Nephron progenitor cell (in vitro differentiated cells): ENCODE measurements around the gene GBF1.

ENCODE experiments used
- DNase-seq: peaks from one replicate; pipeline ENCODE4 v3.0.0; 2021
- H3K27ac Mint-ChIP-seq: 2 replicates; pipeline ENCODE4 v1.8.0; 2021; ENCODE audit warnings: mild to moderate bottlenecking, moderate library complexity, mixed read lengths
- H3K27me3 Mint-ChIP-seq: 2 replicates; pipeline ENCODE4 v1.8.0; 2021; ENCODE audit warnings: mild to moderate bottlenecking, low read depth, mixed read lengths; ENCODE audit not compliant: poor library complexity
- H3K36me3 Mint-ChIP-seq: 2 replicates; pipeline ENCODE4 v1.8.0; 2021; ENCODE audit warnings: low read depth, mixed read lengths
- H3K4me1 Mint-ChIP-seq: 2 replicates; pipeline ENCODE4 v1.8.0; 2021; ENCODE audit warnings: mixed read lengths
- H3K4me3 Mint-ChIP-seq: 2 replicates; pipeline ENCODE4 v1.8.0; 2021; ENCODE audit warnings: mild to moderate bottlenecking, moderate library complexity, mixed read lengths
- H3K9me3 Mint-ChIP-seq: 2 replicates; pipeline ENCODE4 v1.8.0; 2021; ENCODE audit warnings: mild to moderate bottlenecking, moderate library complexity, mixed read lengths
- CTCF ChIP-seq: fragments of 200-600 bp; sonication (generic); IDR thresholded peaks from 2 replicates; pipeline ENCODE4 v1.5.0; 2021; ENCODE audit warnings: antibody characterized with exemption

The GBF1 gene

DNA sequence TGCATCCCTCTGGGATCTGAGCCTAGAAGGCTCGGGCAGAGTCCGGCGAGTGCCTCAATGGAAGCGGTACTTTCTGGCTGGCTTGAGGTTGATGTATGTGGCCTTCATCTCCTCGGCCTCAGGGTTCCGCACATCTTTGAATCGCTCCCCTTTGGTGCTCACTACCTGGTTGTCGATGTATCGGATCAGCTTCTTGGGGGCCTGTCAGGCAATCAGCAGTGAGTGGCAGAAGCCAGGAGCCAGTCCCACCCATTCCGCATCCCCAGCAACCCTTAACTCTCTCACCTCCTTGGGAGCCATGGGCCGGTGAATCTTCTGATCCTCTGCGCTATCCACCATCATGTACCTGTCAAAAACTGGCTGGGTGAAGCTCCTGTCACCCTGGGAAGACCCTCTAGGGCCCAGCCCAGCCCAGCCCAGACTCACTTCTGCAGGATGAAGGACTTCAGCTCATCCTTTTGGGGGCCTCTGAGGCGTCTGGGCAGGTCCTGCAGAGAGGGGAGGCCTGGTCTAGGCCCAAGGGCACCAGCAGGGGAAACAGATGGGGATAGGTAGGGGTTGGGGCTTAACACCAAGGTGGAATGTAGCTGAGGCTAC lies 178.1 kb downstream of the GBF1 start:
- no peak for DNase-seq
- Mint-ChIP-seq H3K4me1 (peaks cover 28% of the 10 kb centered on the region), H3K36me3 (no peaks in the 10 kb centered on the region), H3K4me3 (no peak overlapping the region), H3K9me3 (no peaks in the 10 kb centered on the region), H3K27ac (no peak overlapping the region), H3K27me3 (peaks cover 23% of the 10 kb centered on the region)
- no peak for TF ChIP-seq CTCF

GRCh38 chr10:102424145-102424544 lies 178.8 kb downstream of the GBF1 start:
- H3K27me3 Mint-ChIP-seq: peaks cover 16% of the 10 kb centered on the region
- H3K27ac Mint-ChIP-seq: no peak overlapping the region
- TF ChIP-seq CTCF: no peak
- peaks cover 25% of the 10 kb centered on the region for H3K4me1 Mint-ChIP-seq
- H3K4me3 Mint-ChIP-seq: no peak overlapping the region
- no peaks in the 10 kb centered on the region for H3K36me3 Mint-ChIP-seq
- DNase-seq: no peak
- H3K9me3 Mint-ChIP-seq: no peaks in the 10 kb centered on the region

GRCh38 chr10:102424916-102425315 lies 179.6 kb downstream of the GBF1 start:
- no peak for TF ChIP-seq CTCF
- no peak for DNase-seq
- Mint-ChIP-seq H3K9me3 (no peaks in the 10 kb centered on the region), H3K4me3 (no peak overlapping the region), H3K27ac (no peak overlapping the region), H3K36me3 (no peaks in the 10 kb centered on the region), H3K4me1 (peaks cover 19% of the 10 kb centered on the region), H3K27me3 (peaks cover 8% of the 10 kb centered on the region)

DNA sequence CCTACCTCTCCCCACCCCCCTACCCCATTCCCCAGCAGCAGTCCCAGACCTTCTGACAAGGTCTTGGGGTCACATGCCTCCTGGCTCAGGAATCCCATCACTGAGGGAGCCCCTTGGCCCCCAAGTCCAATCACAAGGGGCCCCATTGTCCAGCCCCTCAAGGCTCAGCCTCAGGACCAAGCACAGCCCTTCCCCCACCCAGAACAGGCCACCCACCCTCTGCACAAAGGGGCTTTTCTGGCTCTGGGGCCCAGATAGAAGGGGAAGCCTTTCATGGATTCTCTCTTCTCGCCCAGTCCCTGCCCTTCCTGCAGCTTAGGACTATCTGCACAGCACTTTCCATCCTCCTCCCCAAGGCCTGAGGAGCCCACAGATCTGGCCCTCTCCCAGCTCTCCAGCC lies 180.1 kb downstream of the GBF1 start:
- DNase-seq: no peak
- Mint-ChIP-seq H3K27ac (no peak overlapping the region), H3K4me3 (no peak overlapping the region), H3K9me3 (no peaks in the 10 kb centered on the region), H3K27me3 (peaks cover 8% of the 10 kb centered on the region), H3K36me3 (no peaks in the 10 kb centered on the region), H3K4me1 (peaks cover 14% of the 10 kb centered on the region)
- TF ChIP-seq CTCF: no peak

DNA sequence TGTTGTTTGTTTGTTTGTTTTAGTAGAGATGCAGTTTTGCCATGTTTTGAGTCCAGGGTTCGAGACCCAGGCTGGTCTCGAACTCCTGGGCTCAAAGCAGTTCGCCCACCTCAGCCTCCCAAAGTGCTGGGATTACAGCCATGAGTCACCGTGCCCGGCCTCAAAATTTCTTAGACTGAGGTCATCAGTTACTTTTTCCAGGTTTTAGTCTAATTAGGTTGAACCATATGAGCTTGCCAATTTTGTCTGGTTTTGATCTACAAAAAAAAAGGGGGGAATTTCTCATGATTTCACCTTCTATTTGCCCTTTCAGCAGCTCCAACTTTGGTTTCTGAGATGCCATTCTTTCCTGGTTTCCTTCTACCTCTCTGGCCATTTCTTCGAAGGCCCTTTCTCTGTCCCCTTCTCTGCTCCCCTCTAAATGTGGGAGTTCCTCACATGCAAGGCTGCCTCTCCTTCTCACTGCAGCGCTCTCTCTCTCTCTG lies 181.5 kb downstream of the GBF1 start:
- DNase-seq: no peak
- H3K36me3 Mint-ChIP-seq: no peaks in the 10 kb centered on the region
- H3K9me3 Mint-ChIP-seq: no peaks in the 10 kb centered on the region
- no peak overlapping the region for H3K27ac Mint-ChIP-seq
- TF ChIP-seq CTCF: no peak
- peaks cover 15% of the 10 kb centered on the region for H3K4me1 Mint-ChIP-seq
- H3K4me3 Mint-ChIP-seq: no peak overlapping the region
- peaks cover 4% of the 10 kb centered on the region for H3K27me3 Mint-ChIP-seq

DNA sequence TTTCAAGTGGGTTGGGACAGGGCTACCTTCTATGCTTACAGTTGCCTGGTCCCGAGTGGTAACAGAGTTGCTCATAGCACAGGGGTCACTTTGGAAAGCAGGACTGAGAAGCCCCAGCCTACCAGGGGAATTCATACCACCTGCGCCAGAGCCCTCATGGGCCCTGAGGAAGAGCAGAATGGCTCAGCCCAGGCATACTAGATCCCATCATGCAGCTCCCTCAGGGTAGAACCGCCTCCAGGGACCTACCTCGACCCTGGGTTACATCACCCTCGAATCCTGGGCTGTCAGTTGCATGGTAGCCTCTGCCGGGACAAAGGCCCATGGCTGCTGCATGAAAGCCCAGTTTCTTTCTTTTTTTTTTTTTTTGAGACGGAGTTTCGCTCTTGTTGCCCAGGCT lies 184.1 kb downstream of the GBF1 start:
- Mint-ChIP-seq H3K4me1 (peaks cover 22% of the 10 kb centered on the region), H3K27me3 (no peaks in the 10 kb centered on the region), H3K36me3 (no peaks in the 10 kb centered on the region), H3K9me3 (no peaks in the 10 kb centered on the region), H3K4me3 (no peak overlapping the region), H3K27ac (no peak overlapping the region)
- TF ChIP-seq CTCF: no peak
- no peak for DNase-seq
